Measurements from ENCODE around the gene MREG. TPM values are rescaled to one million over a fixed set of nuclear protein-coding genes. Genes with fewer than 3 reads are reported as not detected.

MREG gene, protein sequence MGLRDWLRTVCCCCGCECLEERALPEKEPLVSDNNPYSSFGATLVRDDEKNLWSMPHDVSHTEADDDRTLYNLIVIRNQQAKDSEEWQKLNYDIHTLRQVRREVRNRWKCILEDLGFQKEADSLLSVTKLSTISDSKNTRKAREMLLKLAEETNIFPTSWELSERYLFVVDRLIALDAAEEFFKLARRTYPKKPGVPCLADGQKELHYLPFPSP
- 3.2 and 6.0 TPM in 2 replicates for total RNA-seq

DNA sequence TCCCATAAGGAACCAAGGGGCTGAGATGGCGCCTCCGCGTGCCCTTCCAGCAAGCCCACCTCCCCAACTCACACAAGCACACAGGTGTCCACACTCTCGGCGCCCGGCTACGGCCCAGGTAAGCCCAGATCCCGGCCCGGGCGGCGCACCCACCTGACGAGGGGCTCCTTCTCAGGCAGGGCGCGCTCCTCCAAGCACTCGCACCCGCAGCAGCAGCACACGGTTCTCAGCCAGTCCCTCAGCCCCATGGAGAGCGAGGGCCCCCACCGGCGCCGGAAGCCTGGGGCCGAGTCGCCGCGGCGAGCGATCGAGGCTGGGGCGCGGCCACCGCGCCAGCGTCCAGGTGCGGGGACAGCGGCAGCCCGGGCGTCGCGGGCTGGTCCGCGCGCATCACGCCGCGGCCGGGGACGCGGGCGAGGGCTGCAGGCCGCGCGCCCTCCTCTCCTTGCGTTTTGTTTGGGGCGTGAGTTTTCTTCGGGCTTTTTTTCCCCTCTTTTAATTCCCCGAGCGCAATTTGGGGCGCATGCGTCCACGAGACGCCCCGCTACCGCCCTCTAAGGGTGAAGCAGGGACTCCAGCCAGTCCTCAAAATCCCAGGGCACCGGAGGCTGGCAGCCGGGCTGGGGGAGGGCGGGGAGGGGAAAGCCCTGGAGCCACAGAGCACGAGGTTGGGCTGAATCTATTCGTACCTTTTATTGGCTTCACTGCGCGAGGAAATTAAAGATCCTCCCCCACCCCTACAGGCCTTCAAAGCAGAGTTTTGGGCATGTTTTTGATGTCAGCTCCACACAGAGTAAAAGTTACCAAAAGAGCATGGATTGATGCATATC is at the start of gene MREG:
Gene MREG, minus strand, starts transcription at position 472 of the 830 bp plus-strand sequence. Its CDS starts 224 bp downstream, at position 248.

Other genes with a start within 250 kb of the MREG start
- gene PECR, start 68.3 kb upstream of the MREG start, total RNA-seq, result 21.4 and 27.7 TPM in 2 replicates
- 0.37 and 0.66 TPM in 2 replicates for gene TMEM169, start 68.4 kb upstream of the MREG start, total RNA-seq
- gene XRCC5, start 95.8 kb upstream of the MREG start, total RNA-seq, result 222 and 386 TPM in 2 replicates

Measured in uterine smooth muscle cell (primary cell).